ENCODE data around the gene LMAN1L. TPM values are rescaled to one million over a fixed set of nuclear protein-coding genes. Genes with fewer than 3 reads are reported as not detected.

The LMAN1L gene
- total RNA-seq, 4 donors from 2014 or later: not detected

DNA sequence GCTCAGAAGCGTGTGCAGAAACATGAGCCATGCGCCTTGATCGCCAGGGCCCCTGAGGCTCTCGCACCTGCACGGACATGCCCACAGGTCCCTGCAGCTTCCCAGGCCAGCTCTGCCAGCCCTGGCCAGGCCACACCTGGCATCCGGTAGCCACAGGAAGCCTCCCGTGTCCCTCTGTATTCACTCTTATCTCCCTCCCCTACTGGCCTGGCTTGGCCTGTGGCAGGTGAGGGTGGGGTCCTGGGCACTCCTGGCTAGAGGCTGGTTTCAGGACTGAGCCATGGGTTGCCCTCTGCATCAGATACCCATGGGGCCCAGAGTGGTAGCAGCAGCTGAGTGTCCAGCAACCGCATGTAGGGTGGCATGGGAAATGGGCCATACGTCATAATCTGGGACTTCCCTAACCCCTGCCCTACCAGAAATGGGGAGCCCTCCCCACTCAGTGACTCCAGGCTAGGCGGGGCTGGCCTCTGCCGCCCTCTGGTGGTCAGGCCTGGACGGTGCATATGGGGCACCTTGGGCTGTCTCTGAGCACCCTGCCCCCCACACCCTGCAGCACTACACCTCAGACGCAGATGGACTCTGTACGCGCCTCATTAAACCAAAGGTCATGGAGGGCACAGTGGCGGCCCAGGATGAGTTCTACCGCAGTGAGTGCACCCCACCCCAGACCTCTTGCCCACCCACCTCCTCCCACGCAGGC is 12.6 kb upstream of the LMAN1L start:
- Histone ChIP-seq H3K4me1 (peaks cover 4 to 40% (median 35%) of the 10 kb centered on the region in 4 donors), H3K27ac (peak overlapping the region; percentile 55 to 97 (median 74)), H3K4me3 (no peak overlapping the region), H3K27me3 (no peaks in the 10 kb centered on the region), H3K36me3 (peaks cover 0 to 50% (median 0%) of the 10 kb centered on the region in 3 donors), H3K9me3 (no peaks in the 10 kb centered on the region)
- TF ChIP-seq, protein P1, sequence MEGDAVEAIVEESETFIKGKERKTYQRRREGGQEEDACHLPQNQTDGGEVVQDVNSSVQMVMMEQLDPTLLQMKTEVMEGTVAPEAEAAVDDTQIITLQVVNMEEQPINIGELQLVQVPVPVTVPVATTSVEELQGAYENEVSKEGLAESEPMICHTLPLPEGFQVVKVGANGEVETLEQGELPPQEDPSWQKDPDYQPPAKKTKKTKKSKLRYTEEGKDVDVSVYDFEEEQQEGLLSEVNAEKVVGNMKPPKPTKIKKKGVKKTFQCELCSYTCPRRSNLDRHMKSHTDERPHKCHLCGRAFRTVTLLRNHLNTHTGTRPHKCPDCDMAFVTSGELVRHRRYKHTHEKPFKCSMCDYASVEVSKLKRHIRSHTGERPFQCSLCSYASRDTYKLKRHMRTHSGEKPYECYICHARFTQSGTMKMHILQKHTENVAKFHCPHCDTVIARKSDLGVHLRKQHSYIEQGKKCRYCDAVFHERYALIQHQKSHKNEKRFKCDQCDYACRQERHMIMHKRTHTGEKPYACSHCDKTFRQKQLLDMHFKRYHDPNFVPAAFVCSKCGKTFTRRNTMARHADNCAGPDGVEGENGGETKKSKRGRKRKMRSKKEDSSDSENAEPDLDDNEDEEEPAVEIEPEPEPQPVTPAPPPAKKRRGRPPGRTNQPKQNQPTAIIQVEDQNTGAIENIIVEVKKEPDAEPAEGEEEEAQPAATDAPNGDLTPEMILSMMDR (IDR thresholded peaks at IDR 0.05): peak; percentile 98 to 100 (median 99)
- TF ChIP-seq POLR2A (IDR thresholded peaks at IDR 0.05): no peak
- DNase-seq: peak; percentile 86 to 95 (median 94)

DNA sequence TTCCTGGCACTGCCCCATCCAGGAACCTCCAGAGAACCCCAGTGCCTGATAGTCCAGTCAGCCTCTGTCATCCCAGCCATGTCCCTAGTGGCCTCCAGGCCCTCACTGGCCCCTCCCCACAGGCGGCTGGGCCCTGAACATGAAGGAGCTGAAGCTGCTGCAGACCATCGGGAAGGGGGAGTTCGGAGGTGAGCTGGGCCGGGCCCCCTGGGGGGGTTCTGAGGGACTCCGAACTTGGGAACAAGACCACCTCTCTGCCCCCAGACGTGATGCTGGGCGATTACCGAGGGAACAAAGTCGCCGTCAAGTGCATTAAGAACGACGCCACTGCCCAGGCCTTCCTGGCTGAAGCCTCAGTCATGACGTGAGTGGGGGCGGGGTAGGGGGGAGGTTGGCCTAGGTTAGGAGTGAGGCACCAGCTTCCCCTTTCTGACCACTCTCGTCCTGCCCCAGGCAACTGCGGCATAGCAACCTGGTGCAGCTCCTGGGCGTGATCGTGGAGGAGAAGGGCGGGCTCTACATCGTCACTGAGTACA is 12.0 kb upstream of the LMAN1L start:
- TF ChIP-seq, protein P1 (IDR thresholded peaks at IDR 0.05): no peak
- TF ChIP-seq POLR2A (IDR thresholded peaks at IDR 0.05): no peak
- DNase-seq: peak in 2 of 3 donors; percentile 72 to 82

DNA sequence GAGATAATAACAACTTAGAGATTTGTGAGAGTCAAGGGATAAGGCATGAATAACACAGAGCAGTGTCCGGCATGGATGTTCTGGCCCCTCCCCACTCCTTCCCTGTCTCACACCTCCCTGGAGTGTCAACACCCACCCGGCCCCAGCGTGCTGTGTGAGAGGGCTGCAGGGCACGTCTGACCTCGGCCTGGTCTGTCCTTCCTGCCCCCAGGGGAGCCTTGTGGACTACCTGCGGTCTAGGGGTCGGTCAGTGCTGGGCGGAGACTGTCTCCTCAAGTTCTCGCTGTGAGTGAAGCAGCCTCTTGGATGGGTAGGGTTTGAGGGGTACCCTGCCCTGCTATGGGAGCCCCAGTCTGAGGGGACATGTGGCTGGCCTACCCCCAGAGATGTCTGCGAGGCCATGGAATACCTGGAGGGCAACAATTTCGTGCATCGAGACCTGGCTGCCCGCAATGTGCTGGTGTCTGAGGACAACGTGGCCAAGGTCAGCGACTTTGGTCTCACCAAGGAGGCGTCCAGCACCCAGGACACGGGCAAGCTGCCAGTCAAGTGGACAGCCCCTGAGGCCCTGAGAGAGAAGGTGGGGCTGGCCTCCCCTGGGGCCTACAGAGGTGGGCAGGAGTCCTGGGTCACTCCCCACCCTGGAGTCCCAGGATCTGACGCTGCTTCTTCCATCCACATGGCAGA is 11.2 kb upstream of the LMAN1L start:
- peaks cover 4 to 36% (median 32%) of the 10 kb centered on the region in 4 donors for H3K4me1 ChIP-seq
- peak overlapping the region in 2 of 4 donors; percentile 76 to 97 for H3K27ac ChIP-seq
- no peak for DNase-seq
- no peaks in the 10 kb centered on the region for H3K9me3 ChIP-seq
- TF ChIP-seq, protein P1 (IDR thresholded peaks at IDR 0.05): no peak
- no peak for TF ChIP-seq POLR2A (IDR thresholded peaks at IDR 0.05)
- peaks cover 0 to 50% (median 0%) of the 10 kb centered on the region in 3 donors for H3K36me3 ChIP-seq
- H3K4me3 ChIP-seq: no peak overlapping the region
- H3K27me3 ChIP-seq: no peaks in the 10 kb centered on the region

More for the DNA sequence above, 12.0 kb upstream of the LMAN1L start:
- no peaks in the 10 kb centered on the region for H3K27me3 ChIP-seq
- peaks cover 0 to 50% (median 0%) of the 10 kb centered on the region in 3 donors for H3K36me3 ChIP-seq
- H3K4me1 ChIP-seq: peaks cover 4 to 36% (median 32%) of the 10 kb centered on the region in 4 donors
- no peaks in the 10 kb centered on the region for H3K9me3 ChIP-seq
- H3K4me3 ChIP-seq: no peak overlapping the region
- H3K27ac ChIP-seq: peak overlapping the region; percentile 49 to 97 (median 74)

DNA sequence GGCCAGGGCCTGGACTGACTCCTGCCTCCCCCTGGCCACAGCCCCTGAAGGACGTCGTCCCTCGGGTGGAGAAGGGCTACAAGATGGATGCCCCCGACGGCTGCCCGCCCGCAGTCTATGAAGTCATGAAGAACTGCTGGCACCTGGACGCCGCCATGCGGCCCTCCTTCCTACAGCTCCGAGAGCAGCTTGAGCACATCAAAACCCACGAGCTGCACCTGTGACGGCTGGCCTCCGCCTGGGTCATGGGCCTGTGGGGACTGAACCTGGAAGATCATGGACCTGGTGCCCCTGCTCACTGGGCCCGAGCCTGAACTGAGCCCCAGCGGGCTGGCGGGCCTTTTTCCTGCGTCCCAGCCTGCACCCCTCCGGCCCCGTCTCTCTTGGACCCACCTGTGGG is 10.3 kb upstream of the LMAN1L start:
- H3K4me3 ChIP-seq: no peak overlapping the region
- H3K9me3 ChIP-seq: no peaks in the 10 kb centered on the region
- H3K27me3 ChIP-seq: no peaks in the 10 kb centered on the region
- no peak overlapping the region for H3K27ac ChIP-seq
- peaks cover 4 to 38% (median 33%) of the 10 kb centered on the region in 4 donors for H3K4me1 ChIP-seq
- TF ChIP-seq, protein P1 (IDR thresholded peaks at IDR 0.05): no peak
- TF ChIP-seq POLR2A (IDR thresholded peaks at IDR 0.05): no peak
- peaks cover 0 to 50% (median 0%) of the 10 kb centered on the region in 3 donors for H3K36me3 ChIP-seq
- DNase-seq: no peak

DNA sequence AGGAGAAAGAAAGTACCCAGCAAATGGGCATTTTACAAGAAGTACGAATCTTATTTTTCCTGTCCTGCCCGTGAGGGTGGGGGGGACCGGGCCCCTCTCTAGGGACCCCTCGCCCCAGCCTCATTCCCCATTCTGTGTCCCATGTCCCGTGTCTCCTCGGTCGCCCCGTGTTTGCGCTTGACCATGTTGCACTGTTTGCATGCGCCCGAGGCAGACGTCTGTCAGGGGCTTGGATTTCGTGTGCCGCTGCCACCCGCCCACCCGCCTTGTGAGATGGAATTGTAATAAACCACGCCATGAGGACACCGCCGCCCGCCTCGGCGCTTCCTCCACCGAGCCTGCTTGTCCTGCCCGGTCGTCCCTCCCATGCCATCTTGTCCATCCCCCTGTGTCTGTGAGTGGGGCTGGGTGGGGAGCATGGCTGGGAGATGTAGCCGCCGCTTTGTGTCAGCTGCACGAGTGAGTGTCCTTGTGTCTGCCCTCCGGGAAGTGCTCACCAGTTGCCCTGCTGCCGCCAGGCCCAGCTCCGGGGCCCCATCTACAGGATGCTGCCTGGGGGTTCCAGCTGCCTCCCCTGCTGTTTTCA is 9.7 kb upstream of the LMAN1L start:
- H3K9me3 ChIP-seq: no peaks in the 10 kb centered on the region
- H3K4me3 ChIP-seq: no peak overlapping the region
- H3K4me1 ChIP-seq: peaks cover 4 to 43% (median 28%) of the 10 kb centered on the region in 4 donors
- no peak for DNase-seq
- H3K36me3 ChIP-seq: peaks cover 0 to 50% (median 0%) of the 10 kb centered on the region in 3 donors
- no peak overlapping the region for H3K27ac ChIP-seq
- no peaks in the 10 kb centered on the region for H3K27me3 ChIP-seq
- TF ChIP-seq POLR2A (IDR thresholded peaks at IDR 0.05): no peak
- TF ChIP-seq, protein P1 (IDR thresholded peaks at IDR 0.05): no peak

Data from Peyer's patch (tissue), 4 donors.